HepG2 (cell line): Measurements from ENCODE around the gene HIVEP2. TPM values are rescaled to one million over a fixed set of nuclear protein-coding genes. Genes with fewer than 3 reads are reported as not detected.

Experiments used
- ATAC-seq: fragments of 200-7000 bp; cut with Tn5 transposase; 3 replicates; pipeline ENCODE4 v1.9.1; 2020; ENCODE audit warnings: mild to moderate bottlenecking, moderate library complexity
- BruUV-seq: library from RNA; stranded (reverse); fragments of 400-500 nt; replicated peaks from 2 replicates; lab custom pipeline; 2021; lab: Mats Ljungman, UMichigan
- CTCF ChIA-PET: fragments of 300-600 bp; formaldehyde crosslinking; extraction: SDS; loops from one replicate; lab custom pipeline; 2021; ENCODE audit warnings: low total read pairs, inconsistent platforms, low intra/inter-chr PET ratio; lab: Yijun Ruan, JAX
- POLR2A ChIA-PET: fragments of 350-600 bp; sonication (Branson Sonifier 250); formaldehyde crosslinking; loops from one replicate; lab custom pipeline; 2020; ENCODE audit warnings: antibody characterized with exemption, inconsistent platforms; lab: Yijun Ruan, JAX
- DNase-seq: peaks from one replicate; pipeline ENCODE4 v3.0.0-alpha.2; 2015; ENCODE audit warnings: low spot score
- FAIRE-seq: peaks from 3 replicates; lab custom pipeline; 2011; peaks lifted over from hg19 to GRCh38; lab: Jason Lieb, UNC
- H2AFZ ChIP-seq: one replicate; pipeline ENCODE4 v1.6.1; 2011; ENCODE audit warnings: low read length, inconsistent platforms
- H3K27ac ChIP-seq: fragments of 300-600 bp; 3 replicates; pipeline ENCODE4 v1.8.0; 2011; ENCODE audit warnings: mixed run types, mild to moderate bottlenecking, mixed read lengths, low read length, inconsistent platforms; ENCODE audit not compliant: insufficient read depth; ENCODE audit errors: extremely low read length
- H3K27me3 ChIP-seq, 2 experiments: fragments of 200-600 bp in 1 of 2; 2 replicates in 1 of 2; 3 replicates in 1 of 2; pipeline versions ENCODE4 v1.6.0 to v1.8.0; 2011; ENCODE audit warnings: low read length in 2 of 2, mild to moderate bottlenecking in 2 of 2, moderate library complexity in 2 of 2, inconsistent platforms in 1 of 2; ENCODE audit not compliant: insufficient read depth in 2 of 2, control insufficient read depth in 1 of 2
- H3K36me3 ChIP-seq, 2 experiments: fragments of 200-600 bp in 1 of 2; replicated peaks in 1 of 2; 2 replicates in 1 of 2; 3 replicates in 1 of 2; pipeline versions ENCODE4 v1.5.1 to v1.8.0; 2011; ENCODE audit warnings: low read length in 2 of 2, inconsistent platforms in 1 of 2; ENCODE audit not compliant: insufficient read depth in 2 of 2, control insufficient read depth in 1 of 2
- H3K4me1 ChIP-seq: 2 replicates; pipeline ENCODE4 v1.5.1; 2012; ENCODE audit warnings: low read length, inconsistent platforms; ENCODE audit not compliant: insufficient read depth
- H3K4me2 ChIP-seq: 2 replicates; pipeline ENCODE4 v1.6.0; 2011; ENCODE audit warnings: low read depth, low read length, inconsistent platforms
- H3K4me3 ChIP-seq, 3 experiments: fragments of 200-600 bp in 1 of 3; sonication (generic), shearing (Covaris generic) in 1 of 3; replicated peaks in 1 of 3; 2 replicates each; pipeline ENCODE4 v1.5.1; 2011 to 2016; ENCODE audit warnings: low read length in 3 of 3, inconsistent platforms in 2 of 3, low read depth in 2 of 3, mild to moderate bottlenecking in 2 of 3, control low read depth in 1 of 3, mixed read lengths in 1 of 3; ENCODE audit not compliant: insufficient read depth in 1 of 3
- H3K79me2 ChIP-seq: one replicate; pipeline ENCODE4 v1.6.1; 2011; ENCODE audit warnings: low read length, inconsistent platforms; ENCODE audit not compliant: insufficient read depth
- H3K9ac ChIP-seq: 2 replicates; pipeline ENCODE4 v1.6.0; 2011; ENCODE audit warnings: mild to moderate bottlenecking, low read depth, low read length, inconsistent platforms; ENCODE audit not compliant: insufficient read depth
- H3K9me3 ChIP-seq: 2 replicates; pipeline ENCODE4 v1.5.1; 2012; ENCODE audit warnings: mild to moderate bottlenecking, low read length
- H4K20me1 ChIP-seq: 2 replicates; pipeline ENCODE4 v1.6.0; 2011; ENCODE audit warnings: inconsistent platforms, mild to moderate bottlenecking, low read length, moderate library complexity; ENCODE audit not compliant: insufficient read depth
- CBX5 ChIP-seq: sonication (generic); formaldehyde crosslinking; IDR thresholded peaks from 2 replicates; pipeline ENCODE4 v1.4.0; 2020; ENCODE audit warnings: missing genetic modification reagents, borderline replicate concordance
- EP300 ChIP-seq, 3 experiments: sonication (generic) in 1 of 3; formaldehyde crosslinking in 1 of 3; IDR thresholded peaks; 2 replicates each; pipeline versions ENCODE4 v1.5.1 to v1.6.1; 2011 to 2020; ENCODE audit warnings: low read depth in 2 of 3, low read length in 2 of 3, borderline replicate concordance in 1 of 3, improper control_type of control experiment in 1 of 3, mild to moderate bottlenecking in 1 of 3, missing genetic modification reagents in 1 of 3, moderate library complexity in 1 of 3
- KLF13 ChIP-seq: sonication (generic); formaldehyde crosslinking; IDR thresholded peaks from 2 replicates; pipeline ENCODE4 v1.4.0; 2020; ENCODE audit warnings: mild to moderate bottlenecking, missing genetic modification reagents
- PRDM4 ChIP-seq: sonication (generic); formaldehyde crosslinking; IDR thresholded peaks from 2 replicates; pipeline ENCODE4 v1.9.0; 2021; ENCODE audit warnings: missing genetic modification reagents, borderline replicate concordance
- REXO4 ChIP-seq: sonication (generic); formaldehyde crosslinking; IDR thresholded peaks from 2 replicates; pipeline ENCODE4 v1.8.0; 2022; ENCODE audit warnings: missing genetic modification reagents, mild to moderate bottlenecking, borderline replicate concordance
- SIX4 ChIP-seq: sonication (generic); formaldehyde crosslinking; IDR thresholded peaks from 2 replicates; pipeline ENCODE4 v1.4.0; 2020; ENCODE audit warnings: missing genetic modification reagents
- SNRNP70 ChIP-seq: fragments of 200-400 bp; formaldehyde crosslinking; IDR thresholded peaks from 2 replicates; pipeline ENCODE4 v1.6.1; 2017; ENCODE audit warnings: mild to moderate bottlenecking, low read depth, low read length, moderate library complexity
- TOE1 ChIP-seq: sonication (generic); formaldehyde crosslinking; IDR thresholded peaks from 2 replicates; pipeline ENCODE4 v1.4.0; 2020; ENCODE audit warnings: mild to moderate bottlenecking, missing genetic modification reagents
- U2AF1 ChIP-seq: fragments of 200-400 bp; formaldehyde crosslinking; optimal IDR thresholded peaks from 2 replicates; pipeline ENCODE3; 2017; ENCODE audit warnings: mild to moderate bottlenecking, low read depth, low read length
- ZFAT ChIP-seq: sonication (generic); formaldehyde crosslinking; conservative IDR thresholded peaks from 2 replicates; pipeline ENCODE4 v1.8.1; 2023; ENCODE audit warnings: missing genetic modification reagents, inconsistent platforms
- ZNF44 ChIP-seq: sonication (generic); formaldehyde crosslinking; IDR thresholded peaks from 2 replicates; pipeline ENCODE4 v1.5.1; 2020; ENCODE audit warnings: mild to moderate bottlenecking, missing genetic modification reagents
- ZNF580 ChIP-seq: IDR thresholded peaks from 2 replicates; pipeline ENCODE4 v1.6.1; 2016; ENCODE audit warnings: low read depth, borderline replicate concordance
- WGBS: methylation state at CpG from one replicate; pipeline ENCODE4 v1.1.6; 2017; ENCODE audit warnings: low lambda C conversion rate; 5-methylcytosine and 5-hydroxymethylcytosine counted together
- in situ Hi-C: cut with HindIII; loops from 2 replicates; pipeline ENCODE4 v1.10.0; 2017; ENCODE audit warnings: low pct_unique_long_range_greater_than_20kb; ENCODE audit not compliant: extremely low pct_ligation_motif_present
- intact Hi-C: fragments of 100-400 bp; cut with micrococcal nuclease; formaldehyde crosslinking; loops from one replicate; pipeline ENCODE4 v1.10.0; 2022; ENCODE audit not compliant: unreplicated experiment
- polyA plus RNA-seq, 8 experiments: library from polyadenylated mRNA; depleted of rRNA in 3 of 8; stranded (reverse) in 7 of 8; unstranded in 1 of 8; fragments of >200 nt; fragmentation: Illumina TruSeq in 4 of 8; extraction: Trizol in 4 of 8; gene quantifications; 2 replicates each; pipeline versions ENCODE4 v1.2.1 to v1.2.3, GENCODE V29; 2011 to 2016; ENCODE audit warnings: low read depth in 4 of 8, missing spikeins in 1 of 8, mixed read lengths in 1 of 8; ENCODE audit not compliant: insufficient read depth in 1 of 8
- total RNA-seq, 5 experiments: library from RNA; depleted of rRNA; stranded (reverse); fragments of >200 nt; fragmentation: Illumina TruSeq; extraction: Trizol; gene quantifications; 2 replicates each; pipeline ENCODE4 v1.2.3, GENCODE V29; 2016; ENCODE audit warnings: low read depth in 1 of 5
- TF ChIP-seq, protein P1 (sequence below): sonication (generic); formaldehyde crosslinking; IDR thresholded peaks from 2 replicates; pipeline ENCODE4 v1.5.0; 2020; ENCODE audit warnings: mild to moderate bottlenecking, missing genetic modification reagents, borderline replicate concordance
- TF ChIP-seq, protein P2 (sequence below): sonication (generic); formaldehyde crosslinking; IDR thresholded peaks from 2 replicates; pipeline ENCODE4 v1.4.0; 2020; ENCODE audit warnings: missing genetic modification reagents
- TF ChIP-seq, protein P3 (sequence below): sonication (generic); formaldehyde crosslinking; IDR thresholded peaks from 2 replicates; pipeline ENCODE4 v1.4.0; 2020; ENCODE audit warnings: missing genetic modification reagents, borderline replicate concordance

HIVEP2 gene
- total and polyA plus RNA-seq, 2 of the 13 experiments (the other 11 are each of a cell fraction or from before 2014, with no cell fraction given) = 3.4 to 12.9 TPM

- TF ChIP-seq, protein P1, sequence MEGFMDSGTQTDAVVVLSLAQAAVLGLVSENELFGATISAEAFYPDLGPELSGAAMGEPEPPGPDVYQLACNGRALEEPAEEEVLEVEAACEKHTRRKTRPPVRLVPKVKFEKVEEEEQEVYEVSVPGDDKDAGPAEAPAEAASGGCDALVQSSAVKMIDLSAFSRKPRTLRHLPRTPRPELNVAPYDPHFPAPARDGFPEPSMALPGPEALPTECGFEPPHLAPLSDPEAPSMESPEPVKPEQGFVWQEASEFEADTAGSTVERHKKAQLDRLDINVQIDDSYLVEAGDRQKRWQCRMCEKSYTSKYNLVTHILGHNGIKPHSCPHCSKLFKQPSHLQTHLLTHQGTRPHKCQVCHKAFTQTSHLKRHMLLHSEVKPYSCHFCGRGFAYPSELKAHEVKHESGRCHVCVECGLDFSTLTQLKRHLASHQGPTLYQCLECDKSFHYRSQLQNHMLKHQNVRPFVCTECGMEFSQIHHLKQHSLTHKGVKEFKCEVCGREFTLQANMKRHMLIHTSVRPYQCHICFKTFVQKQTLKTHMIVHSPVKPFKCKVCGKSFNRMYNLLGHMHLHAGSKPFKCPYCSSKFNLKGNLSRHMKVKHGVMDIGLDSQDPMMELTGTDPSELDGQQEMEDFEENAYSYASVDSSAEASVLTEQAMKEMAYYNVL (CRISPR knock-in tag) = peak; percentile 11; the same call in 1 of the 2 replicates
- TF ChIP-seq SNRNP70 (no peak), REXO4 (no peak), PRDM4 (CRISPR knock-in tag) (no peak), EP300 (IDR thresholded peaks at IDR 0.05; ENCODE audit: low read depth in 2 of 2, low read length in 2 of 2) (peak in 1 of 2 experiments; percentile 62; a peak in 2 of 4 replicates), EP300 (CRISPR knock-in tag; IDR thresholded peaks at IDR 0.05; ENCODE audit: borderline replicate concordance) (no peak), CBX5 (CRISPR knock-in tag) (no peak)
Measured at GRCh38 chr6:142945049-142945445, at the start of gene HIVEP2 (continued).

- no TSS peak for BruUV-seq
- in situ Hi-C loops (no loop called here), intact Hi-C loops (no loop called here)
- no peak overlapping the region for H3K27ac ChIP-seq
- ATAC-seq (no peak), FAIRE-seq (no peak), DNase-seq (no peak)
- no peaks in the 10 kb centered on the region for H3K27me3 ChIP-seq
- no peak overlapping the region for H2AFZ ChIP-seq
- H3K4me2 ChIP-seq = no peak overlapping the region
- ChIA-PET CTCF (no interaction called here), POLR2A (no interaction called here)
- H3K79me2 ChIP-seq = no peaks in the 10 kb centered on the region
- no peak overlapping the region for H3K9ac ChIP-seq
- 72% methylated on average over 7 of the region's 7 CpGs for WGBS
- H3K9me3 ChIP-seq = no peaks in the 10 kb centered on the region
- H3K36me3 ChIP-seq = no peaks in the 10 kb centered on the region
- no peaks in the 10 kb centered on the region for H4K20me1 ChIP-seq
- H3K4me3 ChIP-seq = no peak overlapping the region
- H3K4me1 ChIP-seq = no peaks in the 10 kb centered on the region
- TF ChIP-seq SIX4 (CRISPR knock-in tag) = no peak
- no peak for TF ChIP-seq TOE1 (CRISPR knock-in tag)
- no peak for TF ChIP-seq KLF13 (CRISPR knock-in tag)
- TF ChIP-seq, protein P2, sequence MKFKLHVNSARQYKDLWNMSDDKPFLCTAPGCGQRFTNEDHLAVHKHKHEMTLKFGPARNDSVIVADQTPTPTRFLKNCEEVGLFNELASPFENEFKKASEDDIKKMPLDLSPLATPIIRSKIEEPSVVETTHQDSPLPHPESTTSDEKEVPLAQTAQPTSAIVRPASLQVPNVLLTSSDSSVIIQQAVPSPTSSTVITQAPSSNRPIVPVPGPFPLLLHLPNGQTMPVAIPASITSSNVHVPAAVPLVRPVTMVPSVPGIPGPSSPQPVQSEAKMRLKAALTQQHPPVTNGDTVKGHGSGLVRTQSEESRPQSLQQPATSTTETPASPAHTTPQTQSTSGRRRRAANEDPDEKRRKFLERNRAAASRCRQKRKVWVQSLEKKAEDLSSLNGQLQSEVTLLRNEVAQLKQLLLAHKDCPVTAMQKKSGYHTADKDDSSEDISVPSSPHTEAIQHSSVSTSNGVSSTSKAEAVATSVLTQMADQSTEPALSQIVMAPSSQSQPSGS = no peak
- TF ChIP-seq U2AF1 = no peak
- no peak for TF ChIP-seq ZFAT (CRISPR knock-in tag)
- TF ChIP-seq ZNF44 (CRISPR knock-in tag) = no peak
- no peak for TF ChIP-seq ZNF580
- TF ChIP-seq, protein P3, sequence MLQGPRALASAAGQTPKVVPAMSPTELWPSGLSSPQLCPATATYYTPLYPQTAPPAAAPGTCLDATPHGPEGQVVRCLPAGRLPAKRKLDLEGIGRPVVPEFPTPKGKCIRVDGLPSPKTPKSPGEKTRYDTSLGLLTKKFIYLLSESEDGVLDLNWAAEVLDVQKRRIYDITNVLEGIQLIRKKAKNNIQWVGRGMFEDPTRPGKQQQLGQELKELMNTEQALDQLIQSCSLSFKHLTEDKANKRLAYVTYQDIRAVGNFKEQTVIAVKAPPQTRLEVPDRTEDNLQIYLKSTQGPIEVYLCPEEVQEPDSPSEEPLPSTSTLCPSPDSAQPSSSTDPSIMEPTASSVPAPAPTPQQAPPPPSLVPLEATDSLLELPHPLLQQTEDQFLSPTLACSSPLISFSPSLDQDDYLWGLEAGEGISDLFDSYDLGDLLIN (CRISPR knock-in tag) = no peak
Measured at GRCh38 chr6:142993977-142994376, 49.0 kb upstream of the HIVEP2 start.
